NT2/D1 (cell line): ENCODE results near the gene CGB5.

Experiments
- YY1 ChIP-seq: IDR thresholded peaks from 2 replicates; pipeline ENCODE4 v1.6.1; 2011; ENCODE audit not compliant: insufficient read length, insufficient read depth
- ZNF274 ChIP-seq: IDR thresholded peaks from 2 replicates; pipeline ENCODE4 v1.6.1; 2011; ENCODE audit warnings: mild to moderate bottlenecking, low read depth, low read length

- no peak for TF ChIP-seq YY1
- TF ChIP-seq ZNF274, result no peak
Observed at GRCh38 chr19:49016067-49016839, 27.4 kb upstream of the CGB5 start.
